Astrocyte (in vitro differentiated cells and primary cell): Measurements from ENCODE around the gene RMP24.

Experiments used
- DNase-seq: peaks from one replicate; pipeline ENCODE4 v3.0.0-alpha.2; 2010; ENCODE audit warnings: low read depth
- FAIRE-seq: peaks from 2 replicates; lab custom pipeline; 2011; peaks lifted over from hg19 to GRCh38; lab: Jason Lieb, UNC
- H2AFZ ChIP-seq: 2 replicates; pipeline ENCODE4 v1.6.0; 2012; ENCODE audit warnings: low read depth, low read length, inconsistent platforms
- H3K27ac ChIP-seq: 2 replicates; pipeline ENCODE4 v1.5.1; 2011; ENCODE audit warnings: low read depth, low read length, inconsistent platforms
- H3K27me3 ChIP-seq: 2 replicates; pipeline ENCODE4 v1.6.0; 2011; ENCODE audit warnings: low read length, inconsistent platforms; ENCODE audit not compliant: insufficient read depth
- H3K36me3 ChIP-seq: 2 replicates; pipeline ENCODE4 v1.5.1; 2011; ENCODE audit warnings: low read length, inconsistent platforms; ENCODE audit not compliant: insufficient read depth
- H3K4me1 ChIP-seq: 2 replicates; pipeline ENCODE4 v1.5.1; 2011; ENCODE audit warnings: low read length, inconsistent platforms; ENCODE audit not compliant: insufficient read depth
- H3K4me2 ChIP-seq: 2 replicates; pipeline ENCODE4 v1.6.0; 2012; ENCODE audit warnings: low read length, inconsistent platforms
- H3K4me3 ChIP-seq: 2 replicates; pipeline ENCODE4 v1.5.1; 2011; ENCODE audit warnings: low read depth, mild to moderate bottlenecking, low read length, inconsistent platforms; ENCODE audit not compliant: insufficient read depth
- H3K79me2 ChIP-seq: 2 replicates; pipeline ENCODE4 v1.6.0; 2012; ENCODE audit warnings: mild to moderate bottlenecking, low read length, inconsistent platforms; ENCODE audit not compliant: insufficient read depth
- H3K9ac ChIP-seq: 2 replicates; pipeline ENCODE4 v1.6.0; 2012; ENCODE audit warnings: mild to moderate bottlenecking, low read length, inconsistent platforms
- H3K9me3 ChIP-seq: 2 replicates; pipeline ENCODE4 v1.5.1; 2012; ENCODE audit warnings: low read depth, mild to moderate bottlenecking, low read length, inconsistent platforms; ENCODE audit not compliant: insufficient read depth
- H4K20me1 ChIP-seq: 2 replicates; pipeline ENCODE4 v1.6.0; 2012; ENCODE audit warnings: low read length, inconsistent platforms; ENCODE audit not compliant: insufficient read depth
- H3K27ac Mint-ChIP-seq: one replicate; pipeline ENCODE4 v1.8.0; 2021; ENCODE audit warnings: mild to moderate bottlenecking, mixed read lengths; ENCODE audit not compliant: unreplicated experiment
- H3K27me3 Mint-ChIP-seq: one replicate; pipeline ENCODE4 v1.8.0; 2021; ENCODE audit warnings: low read depth, mixed read lengths; ENCODE audit not compliant: unreplicated experiment
- H3K36me3 Mint-ChIP-seq: one replicate; pipeline ENCODE4 v1.8.0; 2021; ENCODE audit warnings: low read depth, mixed read lengths; ENCODE audit not compliant: unreplicated experiment
- H3K4me1 Mint-ChIP-seq: one replicate; pipeline ENCODE4 v1.8.0; 2021; ENCODE audit warnings: low read depth, mixed read lengths; ENCODE audit not compliant: unreplicated experiment
- H3K4me3 Mint-ChIP-seq: one replicate; pipeline ENCODE4 v1.8.0; 2021; ENCODE audit warnings: mild to moderate bottlenecking, moderate library complexity, mixed read lengths; ENCODE audit not compliant: unreplicated experiment
- H3K9me3 Mint-ChIP-seq: one replicate; pipeline ENCODE4 v1.8.0; 2021; ENCODE audit warnings: mild to moderate bottlenecking, mixed read lengths; ENCODE audit not compliant: unreplicated experiment
- CTCF ChIP-seq: IDR thresholded peaks from 2 replicates; pipeline ENCODE4 v1.5.1; 2011; ENCODE audit warnings: low read depth, mild to moderate bottlenecking, inconsistent platforms, low read length, moderate library complexity; ENCODE audit not compliant: insufficient read depth
- EZH2 ChIP-seq: IDR thresholded peaks from 2 replicates; pipeline ENCODE4 v1.6.1; 2012; ENCODE audit warnings: mild to moderate bottlenecking, low read length, inconsistent platforms; ENCODE audit not compliant: insufficient read depth

RMP24 gene

GRCh38 chr18:35941299-35941698, 31.2 kb upstream of the RMP24 start:
- H3K36me3 Mint-ChIP-seq: no peaks in the 10 kb centered on the region
- H3K27ac ChIP-seq: no peak overlapping the region
- H3K4me1 Mint-ChIP-seq: peaks cover 4% of the 10 kb centered on the region
- no peaks in the 10 kb centered on the region for H3K27me3 Mint-ChIP-seq
- H3K4me3 Mint-ChIP-seq: no peak overlapping the region
- no peak for DNase-seq
- no peaks in the 10 kb centered on the region for H4K20me1 ChIP-seq
- H3K79me2 ChIP-seq: no peaks in the 10 kb centered on the region
- H3K36me3 ChIP-seq: no peaks in the 10 kb centered on the region
- no peaks in the 10 kb centered on the region for H3K9me3 ChIP-seq
- H3K4me1 ChIP-seq: no peaks in the 10 kb centered on the region
- H3K9me3 Mint-ChIP-seq: no peaks in the 10 kb centered on the region
- no peak overlapping the region for H3K4me3 ChIP-seq
- TF ChIP-seq CTCF (no peak), EZH2 (no peak)
- H3K4me2 ChIP-seq: no peak overlapping the region
- FAIRE-seq: no peak
- H2AFZ ChIP-seq: no peak overlapping the region
- no peaks in the 10 kb centered on the region for H3K27me3 ChIP-seq
- H3K9ac ChIP-seq: no peak overlapping the region
- H3K27ac Mint-ChIP-seq: no peak overlapping the region

GRCh38 chr18:35942133-35942532, 30.3 kb upstream of the RMP24 start:
- FAIRE-seq (no peak), DNase-seq (no peak)
- no peak overlapping the region for H3K27ac ChIP-seq
- no peaks in the 10 kb centered on the region for H3K4me1 ChIP-seq
- H3K9ac ChIP-seq: no peak overlapping the region
- no peaks in the 10 kb centered on the region for H3K36me3 ChIP-seq
- no peak overlapping the region for H3K4me2 ChIP-seq
- H3K79me2 ChIP-seq: no peaks in the 10 kb centered on the region
- peaks cover 4% of the 10 kb centered on the region for H3K4me1 Mint-ChIP-seq
- H3K27me3 Mint-ChIP-seq: no peaks in the 10 kb centered on the region
- H3K9me3 ChIP-seq: no peaks in the 10 kb centered on the region
- H3K4me3 ChIP-seq: no peak overlapping the region
- no peaks in the 10 kb centered on the region for H3K9me3 Mint-ChIP-seq
- TF ChIP-seq CTCF: no peak
- no peak for TF ChIP-seq EZH2
- no peak overlapping the region for H2AFZ ChIP-seq
- no peaks in the 10 kb centered on the region for H4K20me1 ChIP-seq
- H3K36me3 Mint-ChIP-seq: no peaks in the 10 kb centered on the region
- no peak overlapping the region for H3K4me3 Mint-ChIP-seq
- no peak overlapping the region for H3K27ac Mint-ChIP-seq
- no peaks in the 10 kb centered on the region for H3K27me3 ChIP-seq

DNA sequence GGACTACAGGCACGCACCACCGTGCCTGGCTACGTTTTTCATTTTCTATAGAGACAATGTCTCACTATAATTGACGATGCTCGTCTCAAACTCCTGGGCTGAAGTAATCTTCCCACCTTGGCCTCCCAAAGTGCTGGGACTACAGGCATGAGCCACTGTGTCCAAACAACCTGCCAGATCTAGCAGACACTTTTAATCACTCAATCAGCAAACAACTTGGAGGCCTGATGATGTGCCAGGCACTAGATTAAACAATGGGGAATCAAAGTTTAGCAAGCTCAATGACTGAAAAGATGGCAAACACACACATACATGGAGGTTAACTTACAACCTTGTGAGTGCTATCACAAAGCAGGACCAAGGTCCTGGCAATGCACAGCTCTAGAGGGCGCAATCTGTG, 29.8 kb upstream of the RMP24 start:
- no peak for TF ChIP-seq EZH2
- no peak for TF ChIP-seq CTCF
- Histone ChIP-seq H2AFZ (no peak overlapping the region), H3K27ac (no peak overlapping the region), H3K4me2 (no peak overlapping the region), H3K27me3 (no peaks in the 10 kb centered on the region), H3K36me3 (no peaks in the 10 kb centered on the region), H3K4me3 (no peak overlapping the region), H3K9ac (no peak overlapping the region), H3K9me3 (no peaks in the 10 kb centered on the region), H4K20me1 (no peaks in the 10 kb centered on the region), H3K79me2 (no peaks in the 10 kb centered on the region), H3K4me1 (no peaks in the 10 kb centered on the region)
- FAIRE-seq: no peak
- no peaks in the 10 kb centered on the region for H3K36me3 Mint-ChIP-seq
- H3K27me3 Mint-ChIP-seq: no peaks in the 10 kb centered on the region
- no peak for DNase-seq
- peaks cover 4% of the 10 kb centered on the region for H3K4me1 Mint-ChIP-seq
- no peak overlapping the region for H3K27ac Mint-ChIP-seq
- H3K9me3 Mint-ChIP-seq: no peaks in the 10 kb centered on the region
- no peak overlapping the region for H3K4me3 Mint-ChIP-seq
